DND-41 (cell line): ENCODE measurements around the gene LDB1.
A peak's percentile ranks its signal among the peaks of the same experiment; 100 is the strongest.

Experiments
- ATAC-seq: fragments of 200-7000 bp; cut with Tn5 transposase; 3 replicates; pipeline ENCODE4 v1.9.1; 2021; ENCODE audit warnings: low read depth; ENCODE audit not compliant: insufficient read depth
- DNase-seq: peaks from one replicate; pipeline ENCODE4 v3.0.0-alpha.2; 2020
- H2AFZ ChIP-seq: 2 replicates; pipeline ENCODE4 v1.6.0; 2012; ENCODE audit warnings: low read depth, low read length
- H3K27ac ChIP-seq: 2 replicates; pipeline ENCODE4 v1.5.1; 2012; ENCODE audit warnings: low read length, inconsistent platforms
- H3K27me3 ChIP-seq: fragments of 200-600 bp; sonication (generic); 2 replicates; pipeline ENCODE4 v1.6.0; 2012; ENCODE audit warnings: low read length, mild to moderate bottlenecking, inconsistent platforms; ENCODE audit not compliant: insufficient read depth, poor library complexity
- H3K36me3 ChIP-seq: 2 replicates; pipeline ENCODE4 v1.5.1; 2012; ENCODE audit warnings: low read length, inconsistent platforms; ENCODE audit not compliant: insufficient read depth
- H3K4me1 ChIP-seq: 2 replicates; pipeline ENCODE4 v1.5.1; 2012; ENCODE audit warnings: mild to moderate bottlenecking, low read length; ENCODE audit not compliant: insufficient read depth
- H3K4me2 ChIP-seq: 2 replicates; pipeline ENCODE4 v1.6.0; 2012; ENCODE audit warnings: mild to moderate bottlenecking, moderate library complexity, low read length, inconsistent platforms; ENCODE audit not compliant: insufficient read depth
- H3K4me3 ChIP-seq, 2 experiments: fragments of 200-600 bp in 1 of 2; shearing (Covaris generic) in 1 of 2; 2 replicates each; pipeline ENCODE4 v1.5.1; 2012 to 2016; ENCODE audit warnings: inconsistent platforms in 2 of 2, low read length in 2 of 2, mild to moderate bottlenecking in 2 of 2, low read depth in 1 of 2, moderate library complexity in 1 of 2
- H3K79me2 ChIP-seq: 2 replicates; pipeline ENCODE4 v1.6.0; 2012; ENCODE audit warnings: low read length, inconsistent platforms; ENCODE audit not compliant: insufficient read depth
- H3K9ac ChIP-seq: 2 replicates; pipeline ENCODE4 v1.6.0; 2012; ENCODE audit warnings: low read depth, mild to moderate bottlenecking, inconsistent platforms, low read length, moderate library complexity
- H3K9me3 ChIP-seq: 2 replicates; pipeline ENCODE4 v1.5.1; 2012; ENCODE audit warnings: low read length, moderate library complexity, mild to moderate bottlenecking, inconsistent platforms; ENCODE audit not compliant: insufficient read depth, severe bottlenecking
- H4K20me1 ChIP-seq: 2 replicates; pipeline ENCODE4 v1.6.0; 2012; ENCODE audit warnings: low read length; ENCODE audit not compliant: insufficient read depth
- CTCF ChIP-seq: IDR thresholded peaks from 2 replicates; pipeline ENCODE4 v1.5.1; 2012; ENCODE audit warnings: borderline replicate concordance, low read length, moderate library complexity, mild to moderate bottlenecking; ENCODE audit not compliant: poor library complexity, severe bottlenecking; ENCODE audit errors: extremely low read depth
- EZH2 ChIP-seq: IDR thresholded peaks from 3 replicates; pipeline ENCODE4 v1.6.1; 2012; ENCODE audit warnings: borderline replicate concordance, low read depth, mild to moderate bottlenecking, moderate library complexity, low read length, inconsistent platforms; ENCODE audit not compliant: severe bottlenecking

The LDB1 gene

GRCh38 chr10:102112210-102112817 is 7.9 kb downstream of the LDB1 start:
- TF ChIP-seq CTCF (peak; percentile 52), EZH2 (no peak)
- Histone ChIP-seq H3K4me2 (peak overlapping the region; percentile 90; the same call in 1 of the 2 replicates), H3K4me3 (no peak overlapping the region), H3K79me2 (peaks cover 60% of the 10 kb centered on the region), H3K9ac (no peak overlapping the region), H3K9me3 (no peaks in the 10 kb centered on the region), H3K36me3 (peaks cover 44% of the 10 kb centered on the region), H3K4me1 (peaks cover 43% of the 10 kb centered on the region), H3K27me3 (no peaks in the 10 kb centered on the region), H3K27ac (no peak overlapping the region), H2AFZ (no peak overlapping the region), H4K20me1 (peaks cover 26% of the 10 kb centered on the region)
- no peak for DNase-seq
- no peak for ATAC-seq

GRCh38 chr10:102111276-102111675 is 8.9 kb downstream of the LDB1 start:
- Histone ChIP-seq H2AFZ (no peak overlapping the region), H3K27ac (no peak overlapping the region), H3K36me3 (peaks cover 53% of the 10 kb centered on the region), H3K4me2 (no peak overlapping the region), H3K79me2 (peaks cover 50% of the 10 kb centered on the region), H4K20me1 (peaks cover 29% of the 10 kb centered on the region), H3K27me3 (no peaks in the 10 kb centered on the region), H3K9me3 (no peaks in the 10 kb centered on the region), H3K9ac (no peak overlapping the region), H3K4me3 (no peak overlapping the region), H3K4me1 (peaks cover 33% of the 10 kb centered on the region)
- no peak for DNase-seq
- TF ChIP-seq CTCF, result no peak
- TF ChIP-seq EZH2, result no peak
- ATAC-seq, result no peak

- DNase-seq (no peak), ATAC-seq (no peak)
- Histone ChIP-seq H3K9me3 (no peaks in the 10 kb centered on the region), H3K27me3 (no peaks in the 10 kb centered on the region), H3K4me3 (no peak overlapping the region), H3K4me2 (no peak overlapping the region), H4K20me1 (peaks cover 29% of the 10 kb centered on the region), H3K27ac (no peak overlapping the region), H3K9ac (no peak overlapping the region), H3K79me2 (peaks cover 33% of the 10 kb centered on the region), H3K36me3 (peaks cover 53% of the 10 kb centered on the region), H2AFZ (no peak overlapping the region), H3K4me1 (peaks cover 19% of the 10 kb centered on the region)
- no peak for TF ChIP-seq CTCF
- no peak for TF ChIP-seq EZH2
These were observed 10.7 kb downstream of the LDB1 start for GRCh38 chr10:102109166-102110116.
